A673 (cell line): Measurements from ENCODE around the gene C9orf43.

Experiments used
- CTCF ChIP-seq: fragments of 300-800, 200-600 bp; sonication (generic); conservative IDR thresholded peaks from 2 replicates; pipeline ENCODE4 v1.5.1; 2017; ENCODE audit warnings: low read depth, mild to moderate bottlenecking, antibody characterized with exemption, low read length, moderate library complexity, mixed read lengths
- EZH2 ChIP-seq: fragments of 200-600 bp; sonication (generic); IDR thresholded peaks from 2 replicates; pipeline ENCODE4 v1.6.1; 2017; ENCODE audit warnings: borderline replicate concordance, low read depth, mild to moderate bottlenecking, mixed read lengths, antibody characterized with exemption, low read length; ENCODE audit not compliant: poor library complexity, severe bottlenecking

GRCh38 chr9:113426701-113427100, 16.2 kb downstream of the C9orf43 start:
- TF ChIP-seq EZH2 (no peak), CTCF (no peak)
